GM21786 (cell line): ENCODE results near the gene LRP5.
"Not testable (repeated sequence)": the region's sequence is repeated elsewhere in the genome, so short reads cannot be mapped to it uniquely, and the experiment has no call there.

Experiments
- ATAC-seq: cut with Tn5 transposase; IDR thresholded peaks from one replicate; pipeline ENCODE4 v1.9.1; 2021; ENCODE audit not compliant: unreplicated experiment

LRP5 gene

DNA sequence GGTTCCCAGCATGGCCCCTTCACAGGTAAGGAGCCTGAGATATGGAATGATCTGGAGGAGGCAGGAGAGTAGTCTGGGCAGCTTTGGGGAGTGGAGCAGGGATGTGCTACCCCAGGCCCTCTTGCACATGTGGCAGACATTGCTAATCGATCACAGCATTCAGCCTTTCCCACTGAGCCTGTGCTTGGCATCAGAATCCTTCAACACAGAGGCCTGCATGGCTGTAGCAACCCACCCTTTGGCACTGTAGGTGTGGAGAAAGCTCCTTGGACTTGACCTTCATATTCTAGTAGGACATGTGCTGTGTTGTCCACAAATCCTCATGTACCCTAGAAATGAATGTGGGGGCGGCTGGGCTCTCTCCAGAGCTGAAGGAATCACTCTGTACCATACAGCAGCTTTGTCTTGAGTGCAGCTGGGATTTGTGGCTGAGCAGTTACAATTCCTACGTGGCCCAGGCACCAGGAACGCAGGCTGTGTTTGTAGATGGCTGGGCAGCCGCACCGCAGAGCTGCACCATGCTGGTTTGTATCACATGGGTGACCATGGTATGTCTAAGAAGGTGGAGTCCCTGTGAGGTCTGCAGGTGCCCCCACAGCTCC, 126.4 kb downstream of the LRP5 start:
- no peak for ATAC-seq

DNA sequence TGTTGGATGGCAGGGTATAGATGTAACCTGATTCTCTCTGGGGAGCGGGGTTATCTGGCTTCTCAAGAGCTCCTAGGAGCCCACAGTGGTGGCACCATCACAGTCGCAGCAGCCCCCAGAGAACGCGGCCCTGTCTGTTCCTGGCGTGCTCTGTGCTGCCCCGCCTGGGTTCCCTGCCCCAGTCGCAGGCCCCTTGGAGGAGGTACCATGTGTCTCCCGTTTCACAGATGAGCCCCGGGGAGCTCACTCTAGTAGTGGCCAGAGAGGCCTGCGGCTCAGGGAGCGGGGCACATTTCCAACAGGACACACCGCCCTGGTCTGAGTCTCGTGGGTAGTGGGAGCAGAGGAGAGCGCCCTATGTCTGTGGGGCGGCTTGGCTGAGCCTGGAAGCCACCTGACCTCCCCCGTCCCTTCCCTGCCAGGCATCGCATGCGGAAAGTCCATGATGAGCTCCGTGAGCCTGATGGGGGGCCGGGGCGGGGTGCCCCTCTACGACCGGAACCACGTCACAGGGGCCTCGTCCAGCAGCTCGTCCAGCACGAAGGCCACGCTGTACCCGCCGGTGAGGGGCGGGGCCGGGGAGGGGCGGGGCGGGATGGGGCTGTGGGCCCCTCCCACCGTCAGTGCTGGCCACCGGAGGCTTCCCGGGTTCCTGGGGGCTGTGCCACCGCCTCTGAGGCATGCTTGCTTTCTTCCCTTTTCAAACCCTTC, 127.1 kb downstream of the LRP5 start:
- ATAC-seq = no peak

DNA sequence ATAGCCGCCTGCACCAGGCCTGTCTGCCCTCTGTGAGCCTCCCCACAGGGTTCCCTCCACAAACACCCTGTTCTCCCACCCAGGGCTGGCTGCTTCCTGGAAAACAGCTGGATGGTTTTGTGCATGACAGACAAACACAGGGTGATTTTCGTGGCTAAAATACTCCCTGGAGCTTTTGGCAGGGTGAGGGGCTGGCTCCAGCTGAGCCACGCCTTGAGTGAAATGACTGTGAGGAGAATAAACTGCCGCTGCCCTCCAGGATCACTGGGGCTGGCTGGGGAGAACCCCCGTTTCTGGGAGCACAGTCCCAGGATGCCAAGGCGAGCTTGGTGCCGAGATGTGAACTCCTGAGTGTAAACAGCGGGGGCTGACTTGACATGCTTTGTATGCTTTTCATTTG, 127.8 kb downstream of the LRP5 start:
- no peak for ATAC-seq

- ATAC-seq = no peak
Measured at GRCh38 chr11:68441466-68442230, 129.3 kb downstream of the LRP5 start.

DNA sequence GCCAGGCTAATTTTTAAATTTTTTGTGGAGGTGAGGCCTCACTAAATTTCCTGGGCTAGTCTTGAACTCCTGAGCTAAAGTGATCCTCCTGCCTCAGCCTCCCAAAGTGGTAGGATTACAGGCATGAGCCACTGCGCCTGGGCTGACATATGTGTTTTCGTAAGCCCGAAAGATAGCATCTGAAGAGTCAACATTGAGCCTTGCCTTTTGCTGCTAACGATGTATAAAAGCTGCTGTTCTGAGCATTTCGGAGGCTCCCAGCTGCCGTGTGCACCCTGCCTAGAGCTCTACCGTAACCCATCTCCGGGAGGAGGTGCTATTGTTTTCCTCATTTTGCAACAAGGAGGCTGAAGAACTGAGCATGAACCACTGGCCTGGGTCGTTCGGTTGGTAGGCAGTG, 130.0 kb downstream of the LRP5 start:
- ATAC-seq = no peak

- no peak for ATAC-seq
Measured at GRCh38 chr11:68444566-68444965, 132.2 kb downstream of the LRP5 start.

DNA sequence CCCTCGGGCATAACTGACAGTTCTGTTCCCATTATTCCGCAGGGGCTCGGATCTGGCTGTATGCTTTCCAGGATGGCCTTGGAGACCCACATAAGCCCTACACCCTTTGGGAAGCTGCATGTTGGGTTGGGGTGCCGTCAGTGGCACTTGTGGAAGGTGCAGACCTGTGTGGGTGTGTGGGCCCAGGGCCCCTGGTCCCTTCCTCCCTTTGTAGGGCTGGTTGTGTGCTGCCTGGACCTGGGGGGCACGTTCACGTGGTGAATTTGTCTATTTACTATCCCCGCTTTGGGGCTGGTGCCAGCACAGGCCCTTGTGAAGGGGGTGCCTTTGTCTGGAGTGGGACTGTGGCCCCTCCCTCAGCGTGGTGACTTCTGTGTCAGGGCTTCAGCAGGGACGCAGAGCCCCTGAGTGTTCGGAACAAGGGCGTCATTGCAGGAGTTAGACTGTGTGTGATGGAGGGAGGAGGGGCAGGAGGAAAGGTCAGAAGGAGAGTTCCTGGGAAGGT, 133.2 kb downstream of the LRP5 start:
- no peak for ATAC-seq

DNA sequence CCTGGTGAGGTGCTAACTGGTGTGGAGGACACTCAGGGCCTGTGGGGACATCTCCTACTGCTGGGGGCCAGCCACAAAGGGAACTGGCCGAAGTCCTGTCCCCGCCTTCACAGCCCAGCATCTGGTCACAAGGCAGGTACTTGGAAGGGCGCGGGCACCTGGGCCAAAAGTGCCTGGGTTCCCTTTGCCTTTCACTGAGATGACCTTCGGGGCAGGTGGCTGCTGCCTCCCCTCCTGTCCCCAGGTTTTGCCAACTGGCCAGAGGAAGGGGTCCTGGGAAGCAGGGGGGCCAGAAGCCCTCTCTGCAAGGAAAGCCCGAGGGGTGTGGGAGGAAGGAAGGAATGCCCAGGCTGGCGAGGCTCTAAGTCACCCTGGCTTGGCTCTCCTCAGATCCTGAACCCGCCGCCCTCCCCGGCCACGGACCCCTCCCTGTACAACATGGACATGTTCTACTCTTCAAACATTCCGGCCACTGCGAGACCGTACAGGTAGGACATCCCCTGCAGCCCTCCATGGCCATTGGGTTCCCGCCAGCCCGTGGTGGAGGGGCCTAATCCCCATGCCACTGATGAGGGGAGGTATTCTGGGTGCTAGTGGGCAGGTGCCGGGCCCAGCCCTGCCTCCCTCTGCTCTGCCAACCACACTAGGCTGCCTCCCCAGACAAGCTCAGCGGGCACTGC, 133.8 kb downstream of the LRP5 start:
- ATAC-seq = no peak

DNA sequence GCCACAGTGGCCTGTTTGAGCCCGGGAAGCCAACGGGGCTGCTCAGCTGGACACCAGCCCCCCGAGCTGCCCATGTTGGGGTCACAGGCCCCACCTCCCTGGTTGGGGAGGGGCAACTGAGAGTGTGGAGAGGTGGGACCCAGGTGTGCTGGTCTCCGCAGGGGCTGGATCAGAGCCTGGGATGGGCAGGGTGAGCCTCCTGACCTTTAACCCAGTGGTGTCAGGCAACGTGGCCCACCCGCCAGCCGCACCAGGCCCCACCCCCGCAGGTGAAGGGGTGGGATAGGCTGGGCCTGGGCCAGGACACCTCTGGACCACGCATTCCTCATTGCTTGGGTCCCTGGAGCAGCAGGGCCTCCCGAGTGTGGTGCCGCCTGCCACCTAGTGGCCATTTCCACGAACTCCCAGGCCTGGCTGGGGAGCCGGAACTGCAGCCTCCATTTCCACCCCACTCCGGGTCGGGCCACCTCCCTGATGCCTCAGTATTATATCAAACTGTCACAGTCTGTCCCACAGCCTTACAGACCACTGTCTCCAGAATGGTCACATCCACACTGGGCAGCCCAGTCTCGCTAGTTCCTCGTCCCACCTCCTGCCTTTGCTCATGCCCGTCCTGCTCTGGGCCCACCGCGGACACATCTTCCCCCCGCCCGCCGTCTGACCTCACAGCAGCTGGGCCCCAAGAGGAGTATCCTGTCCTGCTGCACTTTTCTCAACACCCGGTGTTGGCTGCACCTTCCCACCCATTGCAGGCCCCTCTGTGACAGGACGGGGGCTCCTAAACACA, 134.8 kb downstream of the LRP5 start:
- ATAC-seq = no peak

DNA sequence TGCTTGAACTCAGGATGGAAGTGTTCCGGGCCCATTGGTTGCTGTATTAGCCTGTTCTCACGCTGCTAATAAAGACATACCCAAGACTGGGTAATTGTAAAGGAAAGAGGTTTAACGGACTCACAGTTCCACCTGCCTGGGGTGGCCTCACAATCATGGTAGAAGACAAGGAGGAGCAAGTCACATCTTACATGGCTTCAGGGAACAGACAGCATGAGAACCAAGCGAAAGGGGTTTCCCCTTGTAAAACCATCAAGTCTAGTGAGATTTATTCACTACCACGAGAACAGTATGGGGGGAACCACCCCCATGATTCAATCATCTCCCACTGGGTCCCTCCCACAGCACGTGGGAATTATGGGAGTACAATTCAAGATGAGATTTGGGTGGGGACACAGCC, 135.5 kb downstream of the LRP5 start:
- not testable (repeated sequence) for ATAC-seq

DNA sequence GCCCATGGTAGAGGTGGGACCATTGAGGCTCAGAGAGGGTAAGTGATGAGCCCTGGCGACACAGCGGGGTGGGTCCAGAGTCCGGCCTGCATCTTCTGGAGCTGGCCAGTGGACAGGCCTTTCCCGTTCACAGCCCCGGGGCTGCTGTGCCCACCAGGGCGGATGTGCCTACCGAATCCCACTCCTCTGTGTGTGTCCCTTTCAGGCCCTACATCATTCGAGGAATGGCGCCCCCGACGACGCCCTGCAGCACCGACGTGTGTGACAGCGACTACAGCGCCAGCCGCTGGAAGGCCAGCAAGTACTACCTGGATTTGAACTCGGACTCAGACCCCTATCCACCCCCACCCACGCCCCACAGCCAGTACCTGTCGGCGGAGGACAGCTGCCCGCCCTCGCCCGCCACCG, 136.2 kb downstream of the LRP5 start:
- ATAC-seq = no peak

- ATAC-seq = no peak
Measured at GRCh38 chr11:68449951-68450350, 137.6 kb downstream of the LRP5 start.

GRCh38 chr11:68450711-68451110, 138.3 kb downstream of the LRP5 start:
- ATAC-seq = no peak

DNA sequence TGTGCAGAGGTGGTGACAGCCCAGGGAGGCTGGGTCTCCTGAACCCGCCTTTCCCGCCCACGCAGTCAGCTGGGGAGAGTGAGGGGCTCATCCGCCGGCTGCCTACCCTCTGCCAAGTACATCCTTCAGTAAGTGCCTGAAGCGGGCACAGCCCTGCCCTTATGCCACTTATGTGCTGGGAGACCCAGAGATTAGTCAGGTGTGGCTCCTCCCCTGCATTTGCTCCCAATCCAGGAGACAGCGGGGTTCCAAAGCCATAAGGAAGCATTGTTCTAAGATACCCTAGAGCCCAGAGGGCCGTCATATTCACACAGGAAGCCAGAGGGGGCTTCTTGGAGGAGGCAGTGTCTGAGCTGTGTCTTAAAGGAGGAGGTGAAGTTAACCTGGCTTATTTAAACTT, 142.4 kb downstream of the LRP5 start:
- ATAC-seq = no peak

DNA sequence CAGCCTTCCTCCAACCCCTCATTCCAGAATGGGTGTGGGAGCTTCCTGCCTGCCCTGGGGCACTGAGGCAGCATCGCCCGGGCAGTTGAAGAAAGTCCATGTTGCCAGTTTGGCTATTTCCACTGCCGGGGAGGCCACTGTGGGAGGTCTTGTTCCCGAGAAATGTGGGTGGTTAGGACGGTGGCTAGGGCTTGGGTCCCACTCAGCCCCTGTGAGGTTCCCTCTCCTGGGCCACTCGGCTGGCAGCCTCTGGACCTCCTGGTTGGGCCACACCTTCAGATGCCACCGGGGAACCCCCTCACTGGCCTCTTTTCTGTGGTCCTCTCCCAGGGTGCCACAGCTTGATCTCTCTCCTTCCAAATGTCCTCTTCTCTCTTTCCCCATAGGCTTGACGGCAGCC, 143.1 kb downstream of the LRP5 start:
- no peak for ATAC-seq

GRCh38 chr11:68457216-68457897, 145.0 kb downstream of the LRP5 start:
- no peak for ATAC-seq

DNA sequence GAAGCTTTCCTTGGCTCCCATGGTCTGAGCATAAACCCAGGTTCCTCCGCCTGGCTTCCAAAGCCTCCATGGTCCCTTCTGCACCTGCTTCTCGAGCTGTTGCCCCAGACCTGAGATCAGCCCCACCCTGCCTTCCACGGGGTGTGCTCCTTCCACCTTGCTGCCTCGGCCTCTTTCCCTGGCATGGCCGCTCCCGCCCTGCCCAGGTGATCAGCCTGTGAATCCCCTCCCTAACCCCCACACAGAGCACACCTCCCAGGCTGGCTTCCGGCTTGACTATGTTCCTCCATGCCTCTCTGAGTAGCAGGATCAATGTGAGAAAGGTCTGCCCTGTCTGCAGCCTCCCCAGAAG, 145.5 kb downstream of the LRP5 start:
- no peak for ATAC-seq

DNA sequence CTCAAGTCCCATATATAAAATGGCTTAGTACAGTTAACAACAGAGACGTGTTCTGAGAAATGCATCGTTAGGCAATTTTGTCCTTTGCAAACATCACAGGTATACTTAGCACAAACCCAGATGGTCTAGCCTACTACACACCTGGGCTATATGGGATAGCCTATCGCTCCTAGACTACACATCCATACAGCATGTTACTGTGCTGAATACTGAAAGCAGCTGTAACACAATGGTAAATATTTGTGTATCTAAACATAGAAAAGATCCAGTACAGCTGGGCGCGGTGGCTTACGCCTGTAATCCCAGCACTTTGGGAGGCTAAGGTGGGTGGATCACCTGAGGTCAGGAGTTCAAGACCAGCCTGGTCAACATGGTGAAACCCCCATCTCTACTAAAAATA, 145.9 kb downstream of the LRP5 start:
- not testable (repeated sequence) for ATAC-seq

DNA sequence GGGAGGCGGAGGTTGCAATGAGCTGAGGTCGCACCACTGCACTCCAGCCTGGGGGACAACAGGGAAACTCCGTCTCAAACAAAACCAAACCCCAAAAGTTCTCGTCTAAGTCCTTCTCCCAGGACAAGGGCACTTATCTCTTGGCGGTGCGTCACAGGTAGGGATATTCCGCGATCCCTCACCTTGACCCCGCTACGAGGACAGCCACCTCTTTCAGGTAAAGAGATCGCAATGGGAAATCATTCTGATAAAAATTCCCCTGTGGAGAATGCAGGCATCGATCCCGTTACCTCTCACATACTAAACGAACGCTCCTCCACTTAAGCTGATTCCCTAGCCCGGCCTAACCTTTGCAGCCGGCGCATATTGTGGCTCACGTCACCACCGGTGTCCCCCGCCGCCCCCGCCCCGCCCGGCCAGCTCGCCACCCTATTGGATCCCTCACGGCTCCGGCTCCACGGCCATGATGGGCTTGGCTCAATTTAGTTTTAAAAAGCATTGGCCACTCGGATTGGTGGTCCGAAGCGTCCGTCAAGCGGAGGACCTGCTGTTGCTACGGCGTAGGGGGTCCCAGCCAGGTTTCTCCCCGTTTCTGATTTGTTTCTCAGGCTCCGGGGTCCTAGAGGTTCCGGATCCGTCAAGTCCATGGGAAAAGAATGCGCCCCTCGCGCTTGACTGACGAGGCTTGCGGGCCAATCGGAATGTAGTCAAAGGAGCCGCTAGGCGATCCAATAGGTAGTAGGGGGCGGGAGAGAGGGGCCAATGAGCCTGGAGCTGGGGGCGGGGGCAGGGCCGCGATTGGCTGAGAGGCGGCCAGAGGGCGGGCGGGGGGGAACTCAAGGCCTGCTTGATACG, 147.7 kb downstream of the LRP5 start:
- peak; percentile 85 for ATAC-seq
